HG02610 (cell line): ENCODE results near the gene ZBTB7C.

Experiments
- ATAC-seq: cut with Tn5 transposase; IDR thresholded peaks from one replicate; pipeline ENCODE4 v1.9.1; 2021; ENCODE audit warnings: mild to moderate bottlenecking, moderate library complexity; ENCODE audit not compliant: unreplicated experiment

Gene ZBTB7C

DNA sequence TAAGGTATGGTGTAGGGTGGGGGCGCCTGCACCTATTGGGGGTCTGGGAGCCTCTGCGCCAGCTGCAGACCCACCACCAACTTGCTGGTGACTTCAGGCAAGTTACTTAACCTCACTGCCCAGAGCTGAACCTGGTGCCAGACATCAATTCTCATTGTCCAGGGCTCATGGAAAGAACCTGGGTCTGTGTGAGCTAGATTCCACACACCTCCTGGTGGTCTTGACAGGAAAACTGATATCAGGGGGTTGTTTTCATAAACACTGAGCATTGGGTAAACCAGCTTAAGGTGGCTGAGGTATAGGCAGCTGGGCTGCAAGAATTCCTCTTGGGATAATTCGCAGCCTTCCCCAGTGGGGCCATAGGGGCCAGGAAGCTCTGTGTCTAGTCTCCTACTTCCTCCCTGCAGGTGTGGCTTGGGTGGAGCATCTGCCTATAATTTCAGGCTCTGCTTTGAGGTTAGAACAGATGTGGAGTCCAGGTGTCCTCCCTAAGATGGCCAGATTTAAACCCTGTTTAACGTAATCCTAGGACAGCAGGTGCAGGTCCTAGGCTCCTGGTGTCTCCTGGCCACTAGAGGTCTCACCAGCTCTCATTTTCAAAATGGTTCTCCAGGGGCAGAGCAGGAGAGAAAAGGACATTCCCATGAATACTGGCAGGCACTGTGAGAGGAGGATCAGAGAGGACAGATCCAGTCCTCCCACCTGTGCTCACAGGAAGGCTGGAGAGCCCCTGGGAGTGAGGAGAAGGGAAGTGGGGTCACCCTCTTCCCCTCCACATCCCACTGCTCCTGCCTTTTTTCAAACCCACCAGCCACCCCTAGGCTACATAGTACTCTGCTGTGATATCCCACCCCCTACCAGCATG, 378.3 kb downstream of the ZBTB7C start:
- ATAC-seq = no peak

DNA sequence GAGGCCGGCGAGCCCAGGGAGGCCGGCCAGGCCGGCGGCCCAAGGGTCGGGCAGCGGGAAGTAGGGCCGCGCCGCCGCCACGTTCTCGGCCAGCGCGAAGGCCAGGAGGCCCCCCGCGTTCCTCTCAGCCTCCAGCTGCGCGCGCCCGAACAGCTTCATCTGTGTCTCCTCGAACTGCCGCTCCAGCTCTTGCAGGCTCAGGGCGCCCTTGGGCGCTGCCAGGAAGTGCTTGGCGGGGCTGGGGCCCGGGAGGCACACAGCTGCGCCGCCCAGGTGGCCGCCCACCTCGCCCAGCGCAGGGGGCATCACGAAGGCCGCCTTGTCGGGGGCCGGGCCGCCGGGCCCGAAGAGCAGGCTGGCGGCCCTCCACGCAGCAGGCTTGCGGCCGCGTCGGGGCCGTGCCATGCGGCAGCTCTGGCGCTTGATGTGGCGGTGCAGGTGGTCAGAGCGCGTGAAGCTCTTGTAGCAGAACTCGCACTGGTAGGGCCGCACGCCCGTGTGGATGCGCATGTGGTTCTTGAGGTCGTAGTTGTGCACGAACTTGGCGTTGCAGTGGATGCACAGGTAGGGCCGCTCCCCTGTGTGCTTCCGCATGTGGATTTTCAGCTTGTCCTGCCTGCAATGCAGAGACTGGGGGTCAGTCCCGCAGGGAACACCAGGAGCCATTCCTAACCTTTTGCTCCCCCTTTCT, 379.7 kb downstream of the ZBTB7C start:
- ATAC-seq = no peak

- no peak for ATAC-seq
Observed at GRCh38 chr18:48028696-48029095, 380.5 kb downstream of the ZBTB7C start.

GRCh38 chr18:48028081-48028480, 381.1 kb downstream of the ZBTB7C start:
- ATAC-seq = no peak

DNA sequence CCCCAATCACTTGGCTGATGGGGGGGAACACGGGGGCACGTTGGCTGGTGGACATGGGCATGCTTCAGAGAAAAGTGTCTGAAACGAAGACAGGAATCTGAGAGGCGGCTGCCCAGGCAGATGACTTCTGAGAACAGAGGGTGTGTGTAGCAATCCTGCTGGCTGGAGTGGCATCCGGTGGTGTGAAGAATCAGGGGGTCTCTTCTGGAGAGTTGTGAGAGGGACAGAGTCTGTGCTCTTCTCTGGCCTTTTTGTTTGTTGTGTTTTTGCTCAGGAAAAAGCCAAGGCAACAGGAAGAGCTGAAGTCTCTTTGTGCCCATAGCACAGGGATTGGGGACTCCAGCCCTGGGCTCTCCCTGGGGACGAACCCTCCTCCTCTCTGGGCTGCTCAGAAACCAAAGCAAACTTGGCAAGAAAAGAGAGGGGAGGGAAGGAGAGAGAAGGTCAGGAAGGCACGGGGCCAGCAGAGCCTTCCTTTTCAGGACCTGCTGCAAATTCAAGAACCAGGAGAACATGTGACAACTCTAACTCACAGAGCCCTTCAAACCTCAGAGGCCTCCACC, 381.7 kb downstream of the ZBTB7C start:
- no peak for ATAC-seq

GRCh38 chr18:48026216-48026615, 383.0 kb downstream of the ZBTB7C start:
- no peak for ATAC-seq

GRCh38 chr18:48024881-48025660, 384.1 kb downstream of the ZBTB7C start:
- ATAC-seq = no peak

DNA sequence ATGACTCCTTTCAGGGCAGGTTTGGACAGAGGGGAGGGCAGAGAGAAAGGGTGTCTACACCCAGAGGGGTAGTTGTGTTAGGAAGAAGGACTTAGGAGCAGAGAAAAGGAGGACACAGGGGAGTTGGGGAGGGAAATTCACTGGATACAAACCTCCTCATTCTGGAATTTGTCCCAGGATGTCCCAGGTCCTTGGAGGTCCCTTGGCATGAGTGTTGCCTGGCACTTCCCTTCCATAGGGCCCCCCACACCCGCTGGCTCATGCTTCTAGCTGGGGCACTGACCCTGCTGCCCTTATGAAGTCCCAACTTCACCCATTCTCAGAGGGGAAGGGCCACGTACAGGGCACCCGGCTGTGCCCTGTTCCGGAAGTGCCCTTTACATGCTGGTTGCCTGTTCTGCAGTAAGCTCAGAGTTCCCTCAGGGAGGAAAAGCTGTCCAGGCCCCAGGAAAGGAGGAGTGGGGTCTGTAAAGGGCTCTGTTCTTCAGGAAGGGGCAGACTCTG, 385.1 kb downstream of the ZBTB7C start:
- ATAC-seq = no peak

- no peak for ATAC-seq
Observed at GRCh38 chr18:48023334-48024008, 385.7 kb downstream of the ZBTB7C start.

- ATAC-seq = peak; percentile 43
Observed at GRCh38 chr18:48022531-48023329, 386.5 kb downstream of the ZBTB7C start.

DNA sequence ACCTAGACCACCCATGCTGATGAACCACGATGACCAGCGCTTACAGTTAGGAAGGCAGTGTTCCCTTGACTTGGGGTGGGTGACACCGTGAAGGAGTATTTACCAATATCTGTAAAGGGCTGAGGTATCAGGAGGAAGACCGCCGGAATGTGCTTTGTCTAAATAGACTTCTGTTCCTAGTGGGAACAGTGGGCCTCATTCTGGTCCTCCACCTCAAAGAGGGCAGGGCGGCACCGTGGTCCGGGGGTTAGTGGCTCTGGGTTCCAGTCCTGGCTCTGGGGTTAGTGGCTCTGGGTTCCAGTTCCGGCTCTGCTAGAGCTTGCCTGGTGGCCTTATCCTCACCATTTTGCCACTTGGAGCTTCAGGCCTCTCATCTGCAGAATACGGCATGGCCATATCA, 387.2 kb downstream of the ZBTB7C start:
- ATAC-seq = no peak

GRCh38 chr18:48021273-48021914, 387.8 kb downstream of the ZBTB7C start:
- ATAC-seq = no peak

GRCh38 chr18:48020337-48021250, 388.6 kb downstream of the ZBTB7C start:
- ATAC-seq = no peak

GRCh38 chr18:48019557-48020325, 389.4 kb downstream of the ZBTB7C start:
- no peak for ATAC-seq

- ATAC-seq = no peak
Observed at GRCh38 chr18:48018851-48019250, 390.3 kb downstream of the ZBTB7C start.

- no peak for ATAC-seq
Observed at GRCh38 chr18:48017635-48018034, 391.5 kb downstream of the ZBTB7C start.

DNA sequence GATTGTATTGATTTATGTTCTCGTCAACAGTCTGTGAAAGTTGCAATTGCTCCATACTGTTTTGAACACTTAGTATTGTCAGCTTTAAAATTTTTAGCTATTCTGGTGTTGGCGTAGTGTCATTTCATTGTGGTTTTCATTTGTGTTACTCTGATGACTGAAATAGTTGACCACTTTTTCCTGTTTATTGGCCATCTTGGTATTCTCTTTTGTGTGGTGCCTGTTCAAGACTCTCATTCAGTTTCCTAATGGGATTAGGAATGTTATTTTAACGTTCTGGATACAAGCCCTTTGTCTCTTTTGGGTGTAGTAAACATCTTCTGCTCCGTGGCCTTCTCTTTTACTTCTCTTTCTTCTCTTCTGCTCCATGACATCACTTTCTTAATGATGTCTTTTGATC, 396.0 kb downstream of the ZBTB7C start:
- no peak for ATAC-seq
